ENCODE data around the gene TRIM9.

The TRIM9 gene

DNA sequence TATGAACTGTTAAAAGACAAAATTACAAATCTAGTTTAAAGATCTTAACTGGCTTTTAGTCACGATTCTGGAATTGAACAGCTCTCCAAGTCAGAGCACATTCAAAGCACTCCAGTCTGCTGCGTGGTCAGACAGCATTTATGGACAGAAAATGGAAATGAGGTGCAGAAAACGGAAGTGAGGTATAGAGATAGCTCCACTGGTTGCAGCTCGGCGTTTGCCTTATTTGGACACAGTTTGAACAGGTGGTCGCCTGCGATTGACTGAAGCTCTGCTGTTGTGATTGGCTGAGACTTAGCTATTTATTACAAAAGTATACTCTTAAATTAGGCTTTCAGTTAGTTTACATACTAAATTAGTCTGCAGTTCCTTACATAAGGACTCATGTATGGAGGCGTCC, 28.3 kb downstream of the TRIM9 start:
- TF ChIP-seq CTCF (IDR thresholded peaks at IDR 0.05; ENCODE audit: low read depth, low read length) = no peak
- DNase-seq (ENCODE audit: extremely low read depth, low read depth) = no peak

GRCh38 chr14:51059032-51059431, 35.9 kb downstream of the TRIM9 start:
- DNase-seq (ENCODE audit: extremely low read depth, low read depth) = no peak
- no peak for TF ChIP-seq CTCF (IDR thresholded peaks at IDR 0.05; ENCODE audit: low read depth, low read length)

GRCh38 chr14:51058382-51058781, 36.5 kb downstream of the TRIM9 start:
- TF ChIP-seq CTCF (IDR thresholded peaks at IDR 0.05; ENCODE audit: low read depth, low read length) = no peak
- DNase-seq (ENCODE audit: extremely low read depth, low read depth) = no peak

DNA sequence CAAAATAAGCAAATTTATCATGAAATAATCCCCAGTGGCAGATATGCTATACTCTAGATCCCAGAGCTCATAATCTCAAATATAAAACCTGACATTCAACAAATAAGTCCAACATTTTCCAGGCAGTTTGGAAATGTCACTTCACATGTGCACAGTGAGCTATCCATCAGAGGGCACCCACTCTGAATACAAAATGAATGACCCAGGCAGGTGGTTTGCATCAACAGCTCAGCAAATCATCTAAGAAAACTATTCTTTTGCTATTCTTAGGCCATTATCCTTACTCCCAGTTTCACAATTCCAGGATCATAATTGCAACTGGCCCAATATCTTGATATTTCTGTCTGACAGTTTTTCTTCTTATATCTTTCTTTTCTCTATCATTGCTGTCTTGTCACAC, 38.5 kb downstream of the TRIM9 start:
- no peak for TF ChIP-seq CTCF (IDR thresholded peaks at IDR 0.05; ENCODE audit: low read depth, low read length)
- DNase-seq (ENCODE audit: extremely low read depth, low read depth) = no peak

- no peak for TF ChIP-seq CTCF (IDR thresholded peaks at IDR 0.05; ENCODE audit: low read depth, low read length)
- DNase-seq (ENCODE audit: extremely low read depth, low read depth) = no peak
Observed at GRCh38 chr14:51053157-51053556, 41.7 kb downstream of the TRIM9 start.

GRCh38 chr14:51044961-51045360, 49.9 kb downstream of the TRIM9 start:
- TF ChIP-seq CTCF (IDR thresholded peaks at IDR 0.05; ENCODE audit: low read depth, low read length) = no peak

DNA sequence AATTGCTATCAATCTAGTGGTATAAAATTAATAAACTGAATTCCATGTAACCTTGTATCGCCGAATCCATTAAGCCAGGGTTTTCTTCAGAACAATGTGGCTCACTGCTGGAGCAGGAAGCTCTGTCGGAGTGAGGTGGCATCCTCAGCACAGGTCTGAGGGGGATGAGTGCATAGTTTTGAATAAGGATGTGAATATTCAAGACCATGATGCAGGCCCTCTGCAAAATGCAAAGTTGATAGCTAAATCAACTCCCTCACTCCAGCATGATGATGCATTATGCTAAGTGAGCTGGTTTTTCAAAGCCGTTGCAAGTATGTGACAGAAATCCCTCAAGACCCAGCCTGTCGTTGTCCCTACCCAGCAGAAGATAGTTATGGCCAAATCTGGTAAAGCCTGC, 53.0 kb downstream of the TRIM9 start:
- no peak for DNase-seq (ENCODE audit: extremely low read depth, low read depth)
- no peak for TF ChIP-seq CTCF (IDR thresholded peaks at IDR 0.05; ENCODE audit: low read depth, low read length)

More at GRCh38 chr14:51044961-51045360, 49.9 kb downstream of the TRIM9 start:
- no peak for DNase-seq (ENCODE audit: extremely low read depth, low read depth)

Data from AG09319 (cell line).